ENCODE measurements around the gene REV3L.

REV3L gene

GRCh38 chr6:111423055-111423633 lies 59.9 kb downstream of the REV3L start:
- no peak for DNase-seq (ENCODE audit: low spot score)

- no peak for DNase-seq (ENCODE audit: low spot score)
These were observed 63.9 kb downstream of the REV3L start for GRCh38 chr6:111418971-111419693.

GRCh38 chr6:111417946-111418345 lies 65.1 kb downstream of the REV3L start:
- no peak for DNase-seq (ENCODE audit: low spot score)

GRCh38 chr6:111417181-111417585 lies 65.8 kb downstream of the REV3L start:
- DNase-seq (ENCODE audit: low spot score), result no peak

- no peak for DNase-seq (ENCODE audit: low spot score)
These were observed 66.5 kb downstream of the REV3L start for GRCh38 chr6:111416529-111416928.

- DNase-seq (ENCODE audit: low spot score), result no peak
These were observed 68.6 kb downstream of the REV3L start for GRCh38 chr6:111414373-111414772.

GRCh38 chr6:111411978-111412566 lies 70.9 kb downstream of the REV3L start:
- DNase-seq (ENCODE audit: low spot score), result peak; percentile 11

- DNase-seq (ENCODE audit: low spot score), result no peak
These were observed 72.0 kb downstream of the REV3L start for GRCh38 chr6:111411046-111411445.

GRCh38 chr6:111410371-111410770 lies 72.6 kb downstream of the REV3L start:
- no peak for DNase-seq (ENCODE audit: low spot score)

- DNase-seq (ENCODE audit: low spot score), result no peak
These were observed 73.6 kb downstream of the REV3L start for GRCh38 chr6:111409430-111409829.

GRCh38 chr6:111407686-111408085 lies 75.3 kb downstream of the REV3L start:
- no peak for DNase-seq (ENCODE audit: low spot score)

GRCh38 chr6:111406200-111406721 lies 76.8 kb downstream of the REV3L start:
- peak; percentile 69 for DNase-seq (ENCODE audit: low spot score)

- no peak for DNase-seq (ENCODE audit: low spot score)
These were observed 79.6 kb downstream of the REV3L start for GRCh38 chr6:111403388-111403787.

- DNase-seq (ENCODE audit: low spot score), result no peak
These were observed 83.4 kb downstream of the REV3L start for GRCh38 chr6:111399626-111400025.

- no peak for DNase-seq (ENCODE audit: low spot score)
These were observed 94.3 kb downstream of the REV3L start for GRCh38 chr6:111388681-111389080.

- DNase-seq (ENCODE audit: low spot score), result no peak
These were observed 100.3 kb downstream of the REV3L start for GRCh38 chr6:111382476-111383294.

- no peak for DNase-seq (ENCODE audit: low spot score)
These were observed 101.3 kb downstream of the REV3L start for GRCh38 chr6:111381728-111382127.

- no peak for DNase-seq (ENCODE audit: low spot score)
These were observed 101.9 kb downstream of the REV3L start for GRCh38 chr6:111381123-111381522.

- no peak for DNase-seq (ENCODE audit: low spot score)
These were observed 103.2 kb downstream of the REV3L start for GRCh38 chr6:111379831-111380230.

GRCh38 chr6:111379302-111379701 lies 103.7 kb downstream of the REV3L start:
- DNase-seq (ENCODE audit: low spot score), result no peak

- DNase-seq (ENCODE audit: low spot score), result no peak
These were observed 105.4 kb downstream of the REV3L start for GRCh38 chr6:111377558-111378120.
